HEK293T (cell line): ENCODE measurements around the gene SAAL1.

Experiments
- CTCF ChIA-PET: fragments of 350-600 bp; formaldehyde crosslinking; extraction: SDS; loops from one replicate; lab custom pipeline; 2021; ENCODE audit warnings: antibody characterized with exemption, inconsistent platforms; lab: Yijun Ruan, JAX
- POLR2A ChIA-PET: fragments of 350-600 bp; formaldehyde crosslinking; extraction: SDS; loops from one replicate; lab custom pipeline; 2020; ENCODE audit warnings: antibody characterized with exemption, inconsistent platforms; lab: Yijun Ruan, JAX
- DNase-seq: peaks from one replicate; pipeline ENCODE4 v3.0.0; 2012; ENCODE audit warnings: mixed read lengths; ENCODE audit errors: extremely low spot score
- ARNT ChIP-seq: fragments of 450-650 bp; IDR thresholded peaks from 2 replicates; pipeline ENCODE4 v1.6.1; 2017; ENCODE audit warnings: mild to moderate bottlenecking
- BHLHE40 ChIP-seq: fragments of 450-650 bp; IDR thresholded peaks from 2 replicates; pipeline ENCODE4 v1.6.1; 2016; ENCODE audit warnings: mild to moderate bottlenecking, moderate library complexity, borderline replicate concordance
- CTBP1 ChIP-seq: fragments of 450-650 bp; IDR thresholded peaks from 2 replicates; pipeline ENCODE4 v1.6.1; 2016; ENCODE audit warnings: borderline replicate concordance
- ELF4 ChIP-seq: fragments of 450-650 bp; IDR thresholded peaks from 2 replicates; pipeline ENCODE4 v1.6.1; 2017; ENCODE audit warnings: antibody characterized with exemption
- FOXA1 ChIP-seq: fragments of 450-650 bp; IDR thresholded peaks from 2 replicates; pipeline ENCODE4 v1.6.1; 2016; ENCODE audit warnings: mild to moderate bottlenecking
- FOXK2 ChIP-seq: fragments of 450-650 bp; IDR thresholded peaks from 2 replicates; pipeline ENCODE4 v1.6.1; 2016; ENCODE audit warnings: mild to moderate bottlenecking
- FOXM1 ChIP-seq: fragments of 450-650 bp; IDR thresholded peaks from 2 replicates; pipeline ENCODE4 v1.6.1; 2017; ENCODE audit warnings: mild to moderate bottlenecking, borderline replicate concordance
- HDGF ChIP-seq: fragments of 450-650 bp; IDR thresholded peaks from 2 replicates; pipeline ENCODE4 v1.6.1; 2017; ENCODE audit warnings: antibody characterized with exemption, borderline replicate concordance
- L3MBTL2 ChIP-seq: fragments of 450-650 bp; conservative IDR thresholded peaks from 2 replicates; pipeline ENCODE4 v1.6.1; 2016; ENCODE audit warnings: mild to moderate bottlenecking
- LEF1 ChIP-seq: fragments of 450-650 bp; IDR thresholded peaks from 2 replicates; pipeline ENCODE4 v1.6.1; 2017; ENCODE audit warnings: mild to moderate bottlenecking, borderline replicate concordance
- NFRKB ChIP-seq: fragments of 450-650 bp; IDR thresholded peaks from 2 replicates; pipeline ENCODE4 v1.6.1; 2016; ENCODE audit warnings: mild to moderate bottlenecking, moderate library complexity
- SP1 ChIP-seq: fragments of 450-650 bp; IDR thresholded peaks from 2 replicates; pipeline ENCODE4 v1.6.1; 2017
- SUZ12 ChIP-seq: fragments of 450-650 bp; IDR thresholded peaks from 2 replicates; pipeline ENCODE4 v1.6.1; 2016; ENCODE audit warnings: mild to moderate bottlenecking
- TARDBP ChIP-seq: fragments of 450-650 bp; IDR thresholded peaks from 2 replicates; pipeline ENCODE4 v1.6.1; 2016
- ZNF384 ChIP-seq: fragments of 450-650 bp; IDR thresholded peaks from 2 replicates; pipeline ENCODE4 v1.6.1; 2016
- TF ChIP-seq, protein P1 (sequence below): fragments of 450-650 bp; IDR thresholded peaks from 2 replicates; pipeline ENCODE4 v1.6.1; 2016

The SAAL1 gene

DNA sequence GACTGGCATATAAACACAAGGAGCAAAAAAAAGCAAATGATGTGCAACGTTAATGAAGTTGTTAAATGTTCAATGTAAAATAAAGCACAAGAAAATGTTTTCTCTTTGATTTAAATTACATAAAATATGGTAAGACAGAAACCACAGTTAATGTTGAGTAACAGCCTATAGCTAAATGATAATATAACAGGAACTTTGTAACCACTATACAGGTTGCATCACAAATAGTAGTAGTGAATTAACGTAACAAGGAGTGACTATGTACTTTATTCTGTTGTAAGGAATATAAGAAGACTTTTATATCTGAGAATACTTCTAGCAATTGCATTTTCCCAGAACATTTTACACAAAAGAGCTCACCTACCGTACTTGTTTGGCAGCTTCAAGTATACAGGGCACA lies 16.9 kb downstream of the SAAL1 start:
- POLR2A ChIA-PET: interaction anchor here (1.4 kb wide), 1 partner anchor 17 kb away, joined by 3 read pairs; the partner anchor contains the start of gene SAAL1
- DNase-seq: no peak
- CTCF ChIA-PET: interaction anchor here (1.1 kb wide), 1 partner anchor 17 kb away, joined by 3 read pairs; the partner anchor contains the start of gene SAAL1
- no peak for TF ChIP-seq L3MBTL2
- no peak for TF ChIP-seq TARDBP
- no peak for TF ChIP-seq BHLHE40
- no peak for TF ChIP-seq SUZ12
- no peak for TF ChIP-seq ARNT
- TF ChIP-seq, protein P1, sequence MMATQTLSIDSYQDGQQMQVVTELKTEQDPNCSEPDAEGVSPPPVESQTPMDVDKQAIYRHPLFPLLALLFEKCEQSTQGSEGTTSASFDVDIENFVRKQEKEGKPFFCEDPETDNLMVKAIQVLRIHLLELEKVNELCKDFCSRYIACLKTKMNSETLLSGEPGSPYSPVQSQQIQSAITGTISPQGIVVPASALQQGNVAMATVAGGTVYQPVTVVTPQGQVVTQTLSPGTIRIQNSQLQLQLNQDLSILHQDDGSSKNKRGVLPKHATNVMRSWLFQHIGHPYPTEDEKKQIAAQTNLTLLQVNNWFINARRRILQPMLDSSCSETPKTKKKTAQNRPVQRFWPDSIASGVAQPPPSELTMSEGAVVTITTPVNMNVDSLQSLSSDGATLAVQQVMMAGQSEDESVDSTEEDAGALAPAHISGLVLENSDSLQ: no peak
- TF ChIP-seq NFRKB: no peak
- no peak for TF ChIP-seq LEF1
- TF ChIP-seq FOXK2: no peak

DNA sequence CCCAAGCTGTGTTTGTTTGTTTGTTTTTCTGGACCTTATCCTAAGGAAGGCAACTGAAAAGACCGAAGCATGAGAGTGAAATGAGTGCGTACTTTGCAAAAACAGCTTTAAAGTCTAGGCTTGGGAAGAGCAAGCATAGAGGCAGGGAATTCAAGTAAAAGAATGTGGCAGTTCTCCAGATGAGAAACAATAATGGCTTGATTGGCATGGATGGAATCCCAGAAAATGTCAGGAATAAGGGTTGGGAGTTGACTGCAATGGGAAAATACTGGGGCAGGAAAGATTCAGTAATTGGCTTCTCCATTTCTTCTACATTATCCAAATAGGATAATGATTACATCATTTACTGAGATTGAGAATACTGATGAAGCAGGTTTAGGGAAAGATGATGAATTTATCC lies 17.5 kb downstream of the SAAL1 start:
- ChIA-PET CTCF (no interaction called here), POLR2A (no interaction called here)
- TF ChIP-seq NFRKB: no peak
- no peak for TF ChIP-seq FOXA1
- TF ChIP-seq HDGF: no peak
- no peak for TF ChIP-seq L3MBTL2
- no peak for DNase-seq

DNA sequence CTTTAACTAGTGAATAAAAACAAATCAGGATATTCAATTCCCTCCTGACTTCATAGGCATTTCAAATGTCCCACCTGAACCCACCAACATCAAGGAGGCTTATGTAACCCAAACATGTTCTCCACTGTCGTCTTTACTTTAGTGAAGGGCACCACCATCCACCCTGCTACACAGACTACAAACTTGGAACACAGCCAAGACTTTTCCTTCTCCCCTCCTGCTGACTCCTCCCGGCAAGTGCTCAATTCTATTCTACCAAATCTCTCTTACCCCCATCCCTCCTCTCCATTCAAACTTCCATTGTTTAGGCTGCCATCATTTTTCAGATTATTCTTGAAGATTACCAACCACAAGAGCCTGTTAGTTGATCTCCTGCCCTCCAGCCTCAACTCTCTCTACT lies 24.3 kb downstream of the SAAL1 start:
- POLR2A ChIA-PET: no interaction called here
- no peak for DNase-seq
- no peak for TF ChIP-seq ARNT
- TF ChIP-seq ELF4: no peak
- no peak for TF ChIP-seq ZNF384
- no peak for TF ChIP-seq FOXM1
- no peak for TF ChIP-seq FOXA1
- TF ChIP-seq BHLHE40: no peak
- TF ChIP-seq NFRKB: no peak
- no peak for TF ChIP-seq CTBP1
- TF ChIP-seq, protein P1: no peak
- no peak for TF ChIP-seq SUZ12
- TF ChIP-seq L3MBTL2: no peak
- no peak for TF ChIP-seq FOXK2
- TF ChIP-seq SP1: no peak
- TF ChIP-seq TARDBP: no peak
- TF ChIP-seq HDGF: no peak
- no peak for TF ChIP-seq LEF1
- CTCF ChIA-PET: interaction anchor here (1.2 kb wide), 1 partner anchor 34 kb away, joined by 3 read pairs; no protein-coding TSS in a partner anchor

DNA sequence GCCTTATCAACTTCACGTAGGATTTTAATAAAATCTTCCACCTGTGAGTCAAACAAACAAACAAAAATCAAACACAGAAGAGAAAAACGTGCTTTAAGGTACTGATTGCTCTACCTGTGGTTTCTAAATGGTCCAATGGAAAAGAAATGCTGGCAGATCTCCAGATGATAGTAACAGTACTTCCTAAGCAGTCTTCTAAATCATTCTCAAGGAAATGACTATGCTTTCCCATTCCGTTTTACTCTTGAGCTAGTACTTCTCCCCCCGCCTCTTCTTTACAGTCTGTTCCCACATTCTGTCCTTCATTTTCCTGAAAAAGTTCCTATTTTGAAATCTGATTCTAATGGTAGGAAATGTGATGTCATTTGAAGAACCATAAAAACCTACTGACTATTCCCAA lies 25.4 kb downstream of the SAAL1 start:
- no peak for DNase-seq
- CTCF ChIA-PET: interaction anchor here (1.2 kb wide), 1 partner anchor 35 kb away, joined by 3 read pairs; no protein-coding TSS in a partner anchor
- POLR2A ChIA-PET: no interaction called here
- TF ChIP-seq ARNT (no peak), FOXA1 (no peak), ZNF384 (no peak), L3MBTL2 (no peak), FOXM1 (no peak), ELF4 (no peak), BHLHE40 (no peak)

DNA sequence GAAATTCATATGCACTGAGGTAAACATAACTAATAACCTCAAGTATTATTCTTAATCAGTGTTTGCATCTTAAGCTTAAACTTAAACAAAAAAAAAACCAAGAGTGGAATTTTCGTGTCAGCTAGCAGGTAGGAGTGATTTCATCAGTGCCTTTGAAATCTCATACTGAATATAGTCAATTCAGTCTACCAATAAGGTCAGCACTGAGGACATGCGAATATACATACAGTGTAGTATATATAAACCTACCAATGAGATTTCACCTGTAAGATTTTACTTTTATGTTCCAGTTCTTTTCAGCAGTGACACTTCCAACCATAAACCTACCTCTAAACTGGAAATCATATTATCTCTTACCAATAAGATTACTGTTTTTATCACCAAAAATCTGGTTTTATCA lies 27.0 kb downstream of the SAAL1 start:
- TF ChIP-seq TARDBP (no peak), CTBP1 (no peak), ZNF384 (no peak), LEF1 (no peak), FOXA1 (no peak), HDGF (no peak), FOXK2 (no peak), SP1 (no peak), NFRKB (no peak)
- TF ChIP-seq, protein P1: no peak
- CTCF ChIA-PET: no interaction called here
- POLR2A ChIA-PET: no interaction called here
- DNase-seq: no peak

DNA sequence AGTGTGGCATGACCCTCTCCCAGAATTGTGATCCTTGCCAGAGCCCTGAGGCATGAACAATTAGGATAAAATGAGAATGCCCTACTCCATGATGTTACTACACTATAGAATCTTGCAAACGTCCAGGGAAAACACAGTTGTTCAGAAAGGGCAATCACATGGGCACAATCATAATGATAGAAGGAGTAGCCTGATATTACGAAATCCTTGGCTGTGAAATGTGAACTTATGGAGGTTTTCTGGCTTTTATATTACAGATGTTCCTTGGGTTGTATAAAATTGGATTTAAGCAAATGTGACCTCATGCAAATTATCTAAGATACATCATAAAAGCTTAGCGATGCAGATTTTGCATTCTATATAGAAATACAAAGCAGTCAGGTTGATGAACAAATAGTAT lies 30.4 kb downstream of the SAAL1 start:
- no peak for DNase-seq
- CTCF ChIA-PET: no interaction called here
- TF ChIP-seq TARDBP: no peak
- no peak for TF ChIP-seq CTBP1
- no peak for TF ChIP-seq ARNT
- no peak for TF ChIP-seq HDGF
- POLR2A ChIA-PET: no interaction called here

DNA sequence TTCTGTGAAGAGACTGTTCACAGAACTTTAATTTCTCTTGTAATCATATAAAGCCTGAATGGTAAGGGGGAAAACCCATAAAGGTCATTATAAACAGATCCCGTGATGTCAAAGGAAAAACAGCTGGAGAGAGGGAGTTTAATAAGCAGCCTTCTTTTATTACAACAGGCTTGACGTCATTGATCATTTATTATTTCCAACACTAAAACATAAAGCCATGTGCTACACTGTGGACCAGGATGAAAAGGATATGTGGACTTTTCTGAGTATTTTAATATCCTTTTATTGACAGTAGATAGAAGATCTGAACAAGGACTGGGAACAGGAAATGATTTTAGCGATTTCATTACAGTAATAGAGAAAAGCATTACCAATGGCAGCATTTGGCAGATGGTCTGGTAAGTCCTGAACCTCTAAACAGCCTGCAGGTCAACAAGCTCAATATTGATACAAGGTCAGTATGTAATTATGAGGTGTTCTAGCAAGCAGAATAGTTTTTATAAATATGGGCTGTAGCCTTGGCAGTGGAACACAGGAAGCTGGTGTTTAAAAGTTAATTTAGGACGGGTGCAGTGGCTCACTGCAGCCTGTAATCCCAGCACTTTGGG lies 34.7 kb downstream of the SAAL1 start:
- ChIA-PET CTCF (no interaction called here), POLR2A (no interaction called here)
- DNase-seq: no peak
- no peak for TF ChIP-seq L3MBTL2
- no peak for TF ChIP-seq ARNT
- no peak for TF ChIP-seq ZNF384
- TF ChIP-seq SP1: no peak
- no peak for TF ChIP-seq NFRKB
- no peak for TF ChIP-seq FOXM1
- no peak for TF ChIP-seq HDGF
- no peak for TF ChIP-seq SUZ12
- TF ChIP-seq BHLHE40: no peak
- no peak for TF ChIP-seq TARDBP
- no peak for TF ChIP-seq FOXK2
- no peak for TF ChIP-seq ELF4
- TF ChIP-seq, protein P1: no peak
- no peak for TF ChIP-seq LEF1
- TF ChIP-seq FOXA1: no peak
- no peak for TF ChIP-seq CTBP1
